ENCODE data around the gene HSPH1. TPM values are rescaled to one million over a fixed set of nuclear protein-coding genes. Genes with fewer than 3 reads are reported as not detected.
"Not testable (repeated sequence)": the region's sequence is repeated elsewhere in the genome, so short reads cannot be mapped to it uniquely, and the experiment has no call there.

Gene HSPH1
- total RNA-seq, 1 experiment from 2014 or later = 145 TPM

DNA sequence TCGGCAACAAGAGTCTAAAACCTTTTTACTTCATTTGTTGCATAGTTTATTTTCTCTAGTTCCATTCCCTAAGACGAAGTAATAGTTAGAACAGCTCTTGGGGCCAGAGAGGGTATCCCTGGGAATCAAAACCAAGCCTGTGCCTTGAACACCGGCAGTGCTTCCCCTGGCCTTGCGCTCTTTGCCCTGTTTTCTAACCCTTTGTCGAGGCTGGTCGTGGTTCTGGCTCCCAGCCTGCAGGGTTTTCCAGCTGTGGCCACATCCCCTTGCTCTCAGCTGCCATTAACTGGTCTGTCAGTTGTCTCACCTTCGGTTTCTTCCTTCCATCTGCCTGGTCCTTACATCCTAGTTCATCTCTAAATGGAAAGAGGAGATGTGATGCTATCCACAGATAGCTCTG is 61.0 kb downstream of the HSPH1 start:
- H3K36me3 ChIP-seq (ENCODE audit: control insufficient read depth, insufficient read depth, low read length) = no peaks in the 10 kb centered on the region
- BruUV-seq (replicated peaks) = no TSS peak
- no peak for TF ChIP-seq CTCF (IDR thresholded peaks at IDR 0.05)
- TF ChIP-seq POLR2AphosphoS5 (IDR thresholded peaks at IDR 0.05; ENCODE audit: low read depth, low read length) = no peak
- TF ChIP-seq REST (IDR thresholded peaks at IDR 0.05; ENCODE audit: insufficient read depth in 1 of 2, low read depth in 2 of 2, low read length in 1 of 2) = no peak
- no peak for TF ChIP-seq TCF7L2 (IDR thresholded peaks at IDR 0.05; ENCODE audit: low read depth, low read length)
- intact Hi-C loops (cut with micrococcal nuclease; ENCODE audit: unreplicated experiment) (no loop called here), in situ Hi-C loops (cut with HindIII; ENCODE audit: low pct_unique_long_range_greater_than_20kb, low sequenced_read_pairs) (no loop called here)
- POLR2A ChIA-PET = no interaction called here
- no peak for ATAC-seq
- H3K27ac ChIP-seq (ENCODE audit: low read length) = no peak overlapping the region
- H3K4me3 ChIP-seq (ENCODE audit: low read depth in 2 of 2, low read length in 2 of 2) = no peak overlapping the region
- DNase-seq (ENCODE audit: low read depth, low spot score) = no peak
- H3K27me3 ChIP-seq (ENCODE audit: control insufficient read depth, insufficient read depth, low read length) = no peaks in the 10 kb centered on the region
- H3K4me1 ChIP-seq (ENCODE audit: control insufficient read depth, insufficient read depth, low read length) = no peaks in the 10 kb centered on the region
- CTCF ChIA-PET = no interaction called here
- no peaks in the 10 kb centered on the region for H3K9me3 ChIP-seq (ENCODE audit: control insufficient read depth, insufficient read depth, low read depth, low read length)

DNA sequence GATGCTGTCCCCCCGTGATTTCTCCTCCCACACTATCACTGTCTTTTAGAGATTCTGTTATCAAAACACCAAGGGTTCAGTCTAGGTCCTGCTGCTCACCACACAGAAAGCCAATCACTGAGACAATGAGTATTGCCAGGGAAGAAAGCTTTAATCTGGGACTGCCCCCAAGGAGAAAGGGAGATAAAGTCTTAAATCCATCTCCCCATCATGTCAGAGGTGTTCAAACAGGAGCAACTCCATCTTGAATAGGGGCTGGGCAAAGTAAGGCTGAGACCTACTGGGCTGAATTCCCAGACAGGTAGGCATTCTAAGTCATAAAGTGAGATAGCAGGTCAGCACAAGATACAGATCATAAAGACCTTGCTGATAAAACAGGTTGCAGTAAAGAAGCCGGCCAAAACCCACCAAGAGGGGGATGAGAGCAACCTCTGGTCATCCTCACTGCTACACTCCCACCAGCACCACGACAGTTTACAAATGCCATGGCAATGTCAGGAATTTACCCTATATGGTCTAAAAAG is 63.7 kb downstream of the HSPH1 start:
- H3K4me1 ChIP-seq (ENCODE audit: control insufficient read depth, insufficient read depth, low read length); H3K27me3 ChIP-seq (ENCODE audit: control insufficient read depth, insufficient read depth, low read length); H3K27ac ChIP-seq (ENCODE audit: low read length); H3K4me3 ChIP-seq (ENCODE audit: low read depth in 2 of 2, low read length in 2 of 2); H3K36me3 ChIP-seq (ENCODE audit: control insufficient read depth, insufficient read depth, low read length); BruUV-seq (replicated peaks); DNase-seq (ENCODE audit: low read depth, low spot score); intact Hi-C loops (cut with micrococcal nuclease; ENCODE audit: unreplicated experiment); ATAC-seq; CTCF ChIA-PET; POLR2A ChIA-PET; H3K9me3 ChIP-seq (ENCODE audit: control insufficient read depth, insufficient read depth, low read depth, low read length); in situ Hi-C loops (cut with HindIII; ENCODE audit: low pct_unique_long_range_greater_than_20kb, low sequenced_read_pairs): not testable (repeated sequence)

- ChIA-PET POLR2A (no interaction called here), CTCF (no interaction called here)
- TF ChIP-seq REST (IDR thresholded peaks at IDR 0.05; ENCODE audit: insufficient read depth in 1 of 2, low read depth in 2 of 2, low read length in 1 of 2) (no peak), POLR2AphosphoS5 (IDR thresholded peaks at IDR 0.05; ENCODE audit: low read depth, low read length) (no peak), CTCF (IDR thresholded peaks at IDR 0.05) (no peak)
- no peak overlapping the region for H3K4me3 ChIP-seq (ENCODE audit: low read depth in 2 of 2, low read length in 2 of 2)
- no peaks in the 10 kb centered on the region for H3K9me3 ChIP-seq (ENCODE audit: control insufficient read depth, insufficient read depth, low read depth, low read length)
- no peak for ATAC-seq
- H3K27me3 ChIP-seq (ENCODE audit: control insufficient read depth, insufficient read depth, low read length) = no peaks in the 10 kb centered on the region
- intact Hi-C loops (cut with micrococcal nuclease; ENCODE audit: unreplicated experiment) (no loop called here), in situ Hi-C loops (cut with HindIII; ENCODE audit: low pct_unique_long_range_greater_than_20kb, low sequenced_read_pairs) (no loop called here)
- no TSS peak for BruUV-seq (replicated peaks)
- no peak for DNase-seq (ENCODE audit: low read depth, low spot score)
- no peaks in the 10 kb centered on the region for H3K4me1 ChIP-seq (ENCODE audit: control insufficient read depth, insufficient read depth, low read length)
- H3K27ac ChIP-seq (ENCODE audit: low read length) = no peak overlapping the region
- no peaks in the 10 kb centered on the region for H3K36me3 ChIP-seq (ENCODE audit: control insufficient read depth, insufficient read depth, low read length)
These were observed 64.9 kb downstream of the HSPH1 start for GRCh38 chr13:31096654-31097302.

All from Panc1 (cell line).